IMR-90 (cell line): Measurements from ENCODE around the gene CCDC170. TPM values are rescaled to one million over a fixed set of nuclear protein-coding genes. Genes with fewer than 3 reads are reported as not detected.

Experiments
- ATAC-seq: fragments of 200-7000 bp; cut with Tn5 transposase; 2 replicates; pipeline ENCODE4 v1.9.1; 2020; ENCODE audit warnings: low read depth, mild to moderate bottlenecking, moderate library complexity
- BruUV-seq: library from RNA; stranded (reverse); fragments of 400-500 nt; replicated peaks from 2 replicates; lab custom pipeline; 2021; lab: Mats Ljungman, UMichigan
- CTCF ChIA-PET: fragments of 300-600 bp; formaldehyde crosslinking; extraction: SDS; loops from one replicate; lab custom pipeline; 2021; ENCODE audit warnings: antibody characterized with exemption; lab: Yijun Ruan, JAX
- POLR2A ChIA-PET: fragments of 300-600 bp; sonication (Branson Sonifier 250); formaldehyde crosslinking; loops from one replicate; lab custom pipeline; 2022; ENCODE audit warnings: antibody characterized with exemption; ENCODE audit not compliant: unreplicated experiment; lab: Charles Lee
- DNase-seq: peaks from one replicate; pipeline ENCODE4 v3.0.0; 2013
- H2AFZ ChIP-seq: replicated peaks from 2 replicates; pipeline ENCODE3; 2013; ENCODE audit warnings: low read length, mild to moderate bottlenecking; ENCODE audit not compliant: poor library complexity
- H2AK5ac ChIP-seq: 2 replicates; pipeline ENCODE4 v1.6.1; 2013; ENCODE audit warnings: low read depth, low read length, inconsistent platforms
- H2AK9ac ChIP-seq: replicated peaks from 2 replicates; pipeline ENCODE3; 2013; ENCODE audit warnings: mild to moderate bottlenecking, low read depth, low read length, moderate library complexity; ENCODE audit not compliant: poor library complexity
- H2BK120ac ChIP-seq: 2 replicates; pipeline ENCODE4 v1.6.1; 2013; ENCODE audit warnings: low read depth, low read length, inconsistent platforms
- H2BK15ac ChIP-seq: 3 replicates; pipeline ENCODE4 v1.6.1; 2013; ENCODE audit warnings: low read depth, low read length, inconsistent platforms
- H2BK20ac ChIP-seq: 2 replicates; pipeline ENCODE4 v1.6.1; 2013; ENCODE audit warnings: low read depth, mild to moderate bottlenecking, inconsistent platforms, low read length, moderate library complexity
- H2BK5ac ChIP-seq: 2 replicates; pipeline ENCODE4 v1.6.1; 2013; ENCODE audit warnings: mild to moderate bottlenecking, low read depth, low read length, inconsistent platforms; ENCODE audit not compliant: poor library complexity, severe bottlenecking
- H3K14ac ChIP-seq: replicated peaks from 2 replicates; pipeline ENCODE4 v1.6.1; 2013; ENCODE audit warnings: low read depth, low read length, inconsistent platforms
- H3K18ac ChIP-seq: 2 replicates; pipeline ENCODE4 v1.6.1; 2013; ENCODE audit warnings: low read depth, low read length, control low read depth
- H3K23ac ChIP-seq: 2 replicates; pipeline ENCODE4 v1.6.1; 2013; ENCODE audit warnings: low read depth, low read length, inconsistent platforms
- H3K27ac ChIP-seq: 2 replicates; pipeline ENCODE4 v1.5.1; 2013; ENCODE audit warnings: mild to moderate bottlenecking, control low read depth, low read length; ENCODE audit not compliant: insufficient read depth
- H3K27me3 ChIP-seq: 2 replicates; pipeline ENCODE4 v1.6.1; 2013; ENCODE audit warnings: low read length; ENCODE audit not compliant: control insufficient read depth, insufficient read depth
- H3K36me3 ChIP-seq: 2 replicates; pipeline ENCODE4 v1.6.1; 2013; ENCODE audit warnings: low read length, mixed read lengths; ENCODE audit not compliant: control insufficient read depth, insufficient read depth
- H3K4ac ChIP-seq: 2 replicates; pipeline ENCODE4 v1.6.1; 2013; ENCODE audit warnings: low read depth, low read length, inconsistent platforms
- H3K4me1 ChIP-seq: 2 replicates; pipeline ENCODE4 v1.6.1; 2013; ENCODE audit warnings: low read length, mixed read lengths; ENCODE audit not compliant: control insufficient read depth, insufficient read depth
- H3K4me2 ChIP-seq: 2 replicates; pipeline ENCODE4 v1.6.1; 2013; ENCODE audit warnings: low read depth, mild to moderate bottlenecking, control low read depth, low read length, moderate library complexity
- H3K4me3 ChIP-seq: 2 replicates; pipeline ENCODE4 v1.5.1; 2013; ENCODE audit warnings: low read depth, mild to moderate bottlenecking, control low read depth, low read length, moderate library complexity; ENCODE audit not compliant: insufficient read depth
- H3K56ac ChIP-seq: 2 replicates; pipeline ENCODE4 v1.6.1; 2013; ENCODE audit warnings: low read length, inconsistent platforms; ENCODE audit not compliant: insufficient read depth; ENCODE audit errors: extremely low read depth
- H3K79me1 ChIP-seq, 2 experiments: 2 replicates each; pipeline ENCODE4 v1.6.1; 2013; ENCODE audit warnings: low read length in 2 of 2, inconsistent platforms in 1 of 2, low read depth in 1 of 2
- H3K9ac ChIP-seq: 2 replicates; pipeline ENCODE4 v1.6.1; 2013; ENCODE audit warnings: low read depth, low read length, control low read depth
- H3K9me1 ChIP-seq: 2 replicates; pipeline ENCODE4 v1.6.1; 2013; ENCODE audit warnings: low read length, inconsistent platforms; ENCODE audit not compliant: insufficient read depth
- H3K9me3 ChIP-seq: 2 replicates; pipeline ENCODE4 v1.6.1; 2013; ENCODE audit warnings: low read length; ENCODE audit not compliant: control insufficient read depth, insufficient read depth
- H4K20me1 ChIP-seq: 2 replicates; pipeline ENCODE4 v1.6.1; 2013; ENCODE audit warnings: low read length, inconsistent platforms; ENCODE audit not compliant: insufficient read depth
- H4K5ac ChIP-seq: 2 replicates; pipeline ENCODE4 v1.6.1; 2013; ENCODE audit warnings: mild to moderate bottlenecking, low read depth, low read length, control low read depth
- H4K8ac ChIP-seq, 2 experiments: 2 replicates each; pipeline ENCODE4 v1.6.1; 2013; ENCODE audit warnings: low read depth in 2 of 2, low read length in 2 of 2, control low read depth in 1 of 2, inconsistent platforms in 1 of 2
- H4K91ac ChIP-seq: 2 replicates; pipeline ENCODE4 v1.6.1; 2013; ENCODE audit warnings: low read depth, low read length, inconsistent platforms; ENCODE audit not compliant: insufficient read depth
- BHLHE40 ChIP-seq: fragments of 150-350 bp; IDR thresholded peaks from 2 replicates; pipeline ENCODE4 v1.6.1; 2016; ENCODE audit warnings: mild to moderate bottlenecking, low read depth, low read length
- CEBPB ChIP-seq: IDR thresholded peaks from 2 replicates; pipeline ENCODE4 v1.6.1; 2012; ENCODE audit warnings: low read depth, low read length, improper control_type of control experiment
- FOS ChIP-seq: fragments of 150-350 bp; IDR thresholded peaks from 2 replicates; pipeline ENCODE4 v1.6.1; 2016; ENCODE audit warnings: low read depth, low read length
- MAFK ChIP-seq: IDR thresholded peaks from 2 replicates; pipeline ENCODE4 v1.6.1; 2012; ENCODE audit warnings: low read depth, low read length, improper control_type of control experiment
- MAZ ChIP-seq: IDR thresholded peaks from 2 replicates; pipeline ENCODE4 v1.6.1; 2012; ENCODE audit warnings: low read depth, mild to moderate bottlenecking, low read length, improper control_type of control experiment, moderate library complexity, borderline replicate concordance
- MXI1 ChIP-seq: IDR thresholded peaks from 2 replicates; pipeline ENCODE4 v1.6.1; 2012; ENCODE audit warnings: low read depth, mild to moderate bottlenecking, low read length, moderate library complexity, borderline replicate concordance
- NFE2L2 ChIP-seq: fragments of 150-350 bp; IDR thresholded peaks from 2 replicates; pipeline ENCODE4 v1.6.1; 2016; ENCODE audit warnings: low read depth, mild to moderate bottlenecking, low read length
- POLR2A ChIP-seq: IDR thresholded peaks from 2 replicates; pipeline ENCODE4 v1.6.1; 2012; ENCODE audit warnings: mild to moderate bottlenecking, low read depth, low read length
- RAD21 ChIP-seq: IDR thresholded peaks from 2 replicates; pipeline ENCODE4 v1.6.1; 2012; ENCODE audit warnings: low read length, improper control_type of control experiment
- RCOR1 ChIP-seq: IDR thresholded peaks from 2 replicates; pipeline ENCODE4 v1.6.1; 2012; ENCODE audit warnings: mild to moderate bottlenecking, low read length, improper control_type of control experiment; ENCODE audit not compliant: insufficient replicate concordance
- RFX5 ChIP-seq: IDR thresholded peaks from 2 replicates; pipeline ENCODE4 v1.8.0; 2012; ENCODE audit warnings: low read depth, mild to moderate bottlenecking, low read length, moderate library complexity
- SMC3 ChIP-seq: fragments of 150-350 bp; IDR thresholded peaks from 2 replicates; pipeline ENCODE4 v1.6.1; 2016; ENCODE audit warnings: low read depth, mild to moderate bottlenecking, antibody characterized with exemption, low read length, moderate library complexity
- WGBS, 2 experiments: methylation state at CpG; one replicate each; pipeline versions ENCODE4 v1.1.5 to v1.1.7; 2013; ENCODE audit warnings: missing lambda C conversion rate in 2 of 2; ENCODE audit not compliant: insufficient read length in 1 of 2; ENCODE audit errors: extremely low coverage in 2 of 2; 5-methylcytosine and 5-hydroxymethylcytosine counted together
- dilution Hi-C: fragments of 300-500 bp; cut with HindIII; formaldehyde crosslinking; loops from one replicate; pipeline ENCODE4 v1.14.3; 2018; ENCODE audit warnings: low sequenced_read_pairs; ENCODE audit not compliant: unreplicated experiment
- in situ Hi-C: fragments of 300-500 bp; cut with MboI; formaldehyde crosslinking; loops from 3 replicates; pipeline ENCODE4 v1.14.3; 2019; ENCODE audit warnings: low sequenced_read_pairs, inconsistent platforms, mixed read lengths
- intact Hi-C: fragments of 100-400 bp; cut with micrococcal nuclease; formaldehyde crosslinking; loops from 2 replicates; pipeline ENCODE4 v1.10.0; 2022
- polyA plus RNA-seq, 3 experiments: library from polyadenylated mRNA; depleted of rRNA; stranded (reverse); fragments of >200 nt; gene quantifications; 2 replicates each; pipeline ENCODE4 v1.2.3, GENCODE V29; 2012; ENCODE audit warnings: low replicate concordance in 1 of 3
- total RNA-seq: library from RNA; depleted of rRNA; stranded (reverse); fragments of >200 nt; gene quantifications from 2 replicates; pipeline ENCODE4 v1.2.3, GENCODE V29; 2012
- TF ChIP-seq, protein P1 (sequence below): fragments of 150-350 bp; IDR thresholded peaks from 2 replicates; pipeline ENCODE4 v1.6.1; 2016; ENCODE audit warnings: low read depth, mild to moderate bottlenecking, low read length, moderate library complexity, borderline replicate concordance
- TF ChIP-seq, protein P2 (sequence below): fragments of 150-350 bp; IDR thresholded peaks from 2 replicates; pipeline ENCODE4 v1.6.1; 2017; ENCODE audit warnings: mild to moderate bottlenecking, antibody characterized with exemption, low read length, low read depth
- TF ChIP-seq, protein P3 (sequence below): conservative IDR thresholded peaks from 2 replicates; pipeline ENCODE4 v1.5.1; 2012; ENCODE audit warnings: mild to moderate bottlenecking, low read depth, low read length, improper control_type of control experiment

The CCDC170 gene
- total and polyA plus RNA-seq, 2 of the 4 experiments (the other 2 are of a cell fraction) = 0.12 to 0.54 TPM

DNA sequence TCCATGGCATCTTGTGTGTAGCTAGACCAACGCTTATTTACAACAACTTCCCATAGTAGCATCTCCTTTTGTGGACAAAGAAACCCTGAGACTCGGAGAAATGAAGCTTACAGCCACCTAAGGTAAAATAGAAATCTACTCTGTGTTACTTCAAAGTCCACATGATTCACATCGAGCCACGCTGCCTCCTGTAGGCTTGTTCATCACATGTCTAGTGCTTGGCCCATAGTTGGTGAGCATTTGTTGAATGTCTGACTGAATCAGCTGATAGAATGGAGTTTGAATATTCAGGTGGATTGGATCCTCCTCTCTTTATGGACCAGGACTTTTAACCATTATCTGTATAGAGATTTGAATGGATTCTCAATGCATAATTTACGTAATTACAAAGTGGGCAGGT lies 130.7 kb downstream of the CCDC170 start:
- no peak overlapping the region for H2BK5ac ChIP-seq
- no peaks in the 10 kb centered on the region for H3K27me3 ChIP-seq
- H2BK120ac ChIP-seq = no peak overlapping the region
- no peaks in the 10 kb centered on the region for H3K4me1 ChIP-seq
- no peak overlapping the region for H4K8ac ChIP-seq
- H3K36me3 ChIP-seq = no peaks in the 10 kb centered on the region
- no peak overlapping the region for H3K18ac ChIP-seq
- H3K27ac ChIP-seq = no peak overlapping the region
- no TSS peak for BruUV-seq
- ChIA-PET POLR2A (no interaction called here), CTCF (no interaction called here)
- H3K9ac ChIP-seq = no peak overlapping the region
- no peaks in the 10 kb centered on the region for H3K9me1 ChIP-seq
- no peak for ATAC-seq
- H2AK5ac ChIP-seq = no peak overlapping the region
- in situ Hi-C loops (no loop called here), intact Hi-C loops (no loop called here), dilution Hi-C loops (no loop called here)
- H3K23ac ChIP-seq = no peak overlapping the region
- peaks cover 4% of the 10 kb centered on the region; the same call in 1 of the 2 replicates for H3K9me3 ChIP-seq
- no peak overlapping the region for H2AFZ ChIP-seq
- no CpG with 5 or more reads among the region's 5 CpGs for WGBS, 2 experiments
- H4K20me1 ChIP-seq = no peaks in the 10 kb centered on the region
- no peak overlapping the region for H3K4ac ChIP-seq
- H3K4me3 ChIP-seq = no peak overlapping the region
- H2AK9ac ChIP-seq = no peak overlapping the region
- H2BK20ac ChIP-seq = no peak overlapping the region
- no peak overlapping the region for H4K91ac ChIP-seq
- no peak overlapping the region for H2BK15ac ChIP-seq
- H3K14ac ChIP-seq = no peak overlapping the region
- H4K5ac ChIP-seq = no peak overlapping the region
- no peak for TF ChIP-seq FOS
- no peak for TF ChIP-seq RAD21
- TF ChIP-seq SMC3 = no peak
- no peak for TF ChIP-seq MAZ
- no peak for TF ChIP-seq BHLHE40
- TF ChIP-seq, protein P1, sequence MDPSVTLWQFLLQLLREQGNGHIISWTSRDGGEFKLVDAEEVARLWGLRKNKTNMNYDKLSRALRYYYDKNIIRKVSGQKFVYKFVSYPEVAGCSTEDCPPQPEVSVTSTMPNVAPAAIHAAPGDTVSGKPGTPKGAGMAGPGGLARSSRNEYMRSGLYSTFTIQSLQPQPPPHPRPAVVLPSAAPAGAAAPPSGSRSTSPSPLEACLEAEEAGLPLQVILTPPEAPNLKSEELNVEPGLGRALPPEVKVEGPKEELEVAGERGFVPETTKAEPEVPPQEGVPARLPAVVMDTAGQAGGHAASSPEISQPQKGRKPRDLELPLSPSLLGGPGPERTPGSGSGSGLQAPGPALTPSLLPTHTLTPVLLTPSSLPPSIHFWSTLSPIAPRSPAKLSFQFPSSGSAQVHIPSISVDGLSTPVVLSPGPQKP = no peak
- TF ChIP-seq, protein P2, sequence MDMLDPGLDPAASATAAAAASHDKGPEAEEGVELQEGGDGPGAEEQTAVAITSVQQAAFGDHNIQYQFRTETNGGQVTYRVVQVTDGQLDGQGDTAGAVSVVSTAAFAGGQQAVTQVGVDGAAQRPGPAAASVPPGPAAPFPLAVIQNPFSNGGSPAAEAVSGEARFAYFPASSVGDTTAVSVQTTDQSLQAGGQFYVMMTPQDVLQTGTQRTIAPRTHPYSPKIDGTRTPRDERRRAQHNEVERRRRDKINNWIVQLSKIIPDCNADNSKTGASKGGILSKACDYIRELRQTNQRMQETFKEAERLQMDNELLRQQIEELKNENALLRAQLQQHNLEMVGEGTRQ = no peak
- no peak for TF ChIP-seq NFE2L2
- TF ChIP-seq CEBPB = no peak
- TF ChIP-seq, protein P3, sequence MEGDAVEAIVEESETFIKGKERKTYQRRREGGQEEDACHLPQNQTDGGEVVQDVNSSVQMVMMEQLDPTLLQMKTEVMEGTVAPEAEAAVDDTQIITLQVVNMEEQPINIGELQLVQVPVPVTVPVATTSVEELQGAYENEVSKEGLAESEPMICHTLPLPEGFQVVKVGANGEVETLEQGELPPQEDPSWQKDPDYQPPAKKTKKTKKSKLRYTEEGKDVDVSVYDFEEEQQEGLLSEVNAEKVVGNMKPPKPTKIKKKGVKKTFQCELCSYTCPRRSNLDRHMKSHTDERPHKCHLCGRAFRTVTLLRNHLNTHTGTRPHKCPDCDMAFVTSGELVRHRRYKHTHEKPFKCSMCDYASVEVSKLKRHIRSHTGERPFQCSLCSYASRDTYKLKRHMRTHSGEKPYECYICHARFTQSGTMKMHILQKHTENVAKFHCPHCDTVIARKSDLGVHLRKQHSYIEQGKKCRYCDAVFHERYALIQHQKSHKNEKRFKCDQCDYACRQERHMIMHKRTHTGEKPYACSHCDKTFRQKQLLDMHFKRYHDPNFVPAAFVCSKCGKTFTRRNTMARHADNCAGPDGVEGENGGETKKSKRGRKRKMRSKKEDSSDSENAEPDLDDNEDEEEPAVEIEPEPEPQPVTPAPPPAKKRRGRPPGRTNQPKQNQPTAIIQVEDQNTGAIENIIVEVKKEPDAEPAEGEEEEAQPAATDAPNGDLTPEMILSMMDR = no peak
- TF ChIP-seq RCOR1 = no peak
- TF ChIP-seq RFX5 = no peak
- no peak for TF ChIP-seq MAFK
- no peak for TF ChIP-seq MXI1
- no peak for TF ChIP-seq POLR2A
- H3K56ac ChIP-seq = no peak overlapping the region
- H3K4me2 ChIP-seq = no peak overlapping the region
- DNase-seq = no peak
- no peaks in the 10 kb centered on the region for H3K79me1 ChIP-seq
